ENCODE results near the gene L1CAM. TPM values are rescaled to one million over a fixed set of nuclear protein-coding genes. Genes with fewer than 3 reads are reported as not detected.

The L1CAM gene
- total RNA-seq, 2 experiments from 2014 or later = not detected

DNA sequence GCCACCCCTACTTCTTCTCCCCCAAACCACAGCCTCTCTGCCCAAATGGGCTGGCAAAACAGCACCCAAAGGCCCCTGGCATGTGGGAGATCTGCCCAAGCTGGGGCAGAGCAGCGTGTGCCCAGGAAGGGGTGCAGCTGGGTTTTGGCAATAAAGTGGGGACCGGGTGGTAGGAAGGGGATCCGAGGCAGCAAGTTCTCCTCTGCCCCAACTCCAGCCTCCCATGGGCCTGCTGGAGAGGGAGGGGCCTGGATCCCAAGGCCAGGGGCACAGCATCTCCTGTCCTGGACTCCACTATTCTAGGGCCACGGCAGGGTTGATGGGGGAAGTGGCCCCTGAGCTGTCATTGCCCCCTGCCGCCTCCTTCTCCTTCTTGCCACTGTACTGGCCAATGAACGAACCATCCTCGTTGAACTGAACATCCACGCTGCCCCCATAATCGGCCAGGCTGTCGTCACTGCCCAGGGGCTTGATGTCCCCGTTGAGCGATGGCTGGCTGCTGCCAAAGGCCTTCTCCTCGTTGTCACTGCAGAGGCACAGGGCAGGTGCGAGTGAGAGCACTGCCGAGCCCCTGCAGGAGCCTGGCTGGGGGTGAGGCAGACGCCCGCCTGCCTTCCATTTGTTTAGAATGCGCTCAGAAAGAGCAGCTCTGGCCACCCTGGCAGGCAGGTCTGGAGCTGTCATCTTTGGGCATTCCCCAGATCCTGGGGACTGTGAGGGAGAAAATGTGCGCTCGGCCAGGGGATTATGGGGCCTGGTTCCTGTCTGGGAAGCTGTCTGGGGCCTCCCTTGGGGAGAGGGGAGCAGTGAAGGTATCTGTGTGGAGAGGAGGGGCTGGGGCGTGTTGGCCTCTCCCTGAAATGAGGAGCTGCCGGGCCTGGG, 23.4 kb downstream of the L1CAM start:
- Histone ChIP-seq H3K79me2 (ENCODE audit: insufficient read depth, low read depth, low read length) (no peaks in the 10 kb centered on the region), H3K4me2 (ENCODE audit: low read length) (no peak overlapping the region), H3K9me3 (ENCODE audit: low read length) (no peaks in the 10 kb centered on the region), H3K27ac (ENCODE audit: low read depth, low read length, poor library complexity, severe bottlenecking) (no peak overlapping the region), H3K9me2 (ENCODE audit: insufficient read depth, low read length) (no peaks in the 10 kb centered on the region), H2AFZ (ENCODE audit: low read length) (no peak overlapping the region), H3K4me1 (ENCODE audit: insufficient read depth, low read length, poor library complexity, severe bottlenecking) (no peaks in the 10 kb centered on the region), H3K4me3 (ENCODE audit: low read depth, low read length, poor library complexity, severe bottlenecking) (no peak overlapping the region), H3K36me3 (ENCODE audit: insufficient read depth, low read length) (no peaks in the 10 kb centered on the region), H4K20me1 (ENCODE audit: insufficient read depth, low read length) (no peaks in the 10 kb centered on the region)
- ChIA-PET POLR2A (no interaction called here), CTCF (ENCODE audit: unreplicated experiment) (no interaction called here)
- no peak for TF ChIP-seq EZH2phosphoT487 (IDR thresholded peaks at IDR 0.05; ENCODE audit: borderline replicate concordance, low read depth, low read length)
- TF ChIP-seq, protein P1, sequence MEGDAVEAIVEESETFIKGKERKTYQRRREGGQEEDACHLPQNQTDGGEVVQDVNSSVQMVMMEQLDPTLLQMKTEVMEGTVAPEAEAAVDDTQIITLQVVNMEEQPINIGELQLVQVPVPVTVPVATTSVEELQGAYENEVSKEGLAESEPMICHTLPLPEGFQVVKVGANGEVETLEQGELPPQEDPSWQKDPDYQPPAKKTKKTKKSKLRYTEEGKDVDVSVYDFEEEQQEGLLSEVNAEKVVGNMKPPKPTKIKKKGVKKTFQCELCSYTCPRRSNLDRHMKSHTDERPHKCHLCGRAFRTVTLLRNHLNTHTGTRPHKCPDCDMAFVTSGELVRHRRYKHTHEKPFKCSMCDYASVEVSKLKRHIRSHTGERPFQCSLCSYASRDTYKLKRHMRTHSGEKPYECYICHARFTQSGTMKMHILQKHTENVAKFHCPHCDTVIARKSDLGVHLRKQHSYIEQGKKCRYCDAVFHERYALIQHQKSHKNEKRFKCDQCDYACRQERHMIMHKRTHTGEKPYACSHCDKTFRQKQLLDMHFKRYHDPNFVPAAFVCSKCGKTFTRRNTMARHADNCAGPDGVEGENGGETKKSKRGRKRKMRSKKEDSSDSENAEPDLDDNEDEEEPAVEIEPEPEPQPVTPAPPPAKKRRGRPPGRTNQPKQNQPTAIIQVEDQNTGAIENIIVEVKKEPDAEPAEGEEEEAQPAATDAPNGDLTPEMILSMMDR (conservative IDR thresholded peaks at IDR 0.05; ENCODE audit: low read length) = no peak
- no peak for DNase-seq (ENCODE audit: low spot score)
- intact Hi-C loops (cut with micrococcal nuclease; ENCODE audit: unreplicated experiment) = no loop called here
- no TSS peak for BruUV-seq (replicated peaks)

DNA sequence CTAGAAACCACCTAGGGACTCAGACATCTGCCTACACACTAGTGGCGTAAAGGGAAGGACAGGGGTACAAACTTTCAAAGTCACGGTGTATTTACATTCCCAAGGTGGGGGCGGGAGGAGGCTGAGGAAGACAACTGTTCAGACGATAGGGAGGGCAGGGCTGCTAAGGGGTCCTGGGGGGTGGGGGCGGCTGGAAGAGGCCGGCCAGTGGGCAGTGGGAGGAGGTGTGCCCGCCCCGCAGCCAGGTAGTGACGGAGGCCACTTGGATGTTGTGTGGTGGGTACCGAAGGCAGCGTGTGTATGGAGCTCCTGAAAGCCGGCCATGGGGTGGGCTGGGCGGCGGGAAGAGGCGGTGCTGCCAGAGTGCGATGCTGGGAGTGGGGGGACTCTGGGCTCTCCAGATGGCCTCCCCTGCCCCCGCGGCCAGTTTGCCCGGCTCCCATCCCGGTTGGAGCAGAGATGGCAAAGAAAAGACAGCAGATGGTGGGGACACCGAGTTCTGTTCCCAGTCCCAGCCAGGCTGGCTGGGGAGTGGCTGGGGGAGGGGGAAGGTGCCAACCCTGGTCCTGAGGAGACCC, 24.2 kb downstream of the L1CAM start:
- TF ChIP-seq EZH2phosphoT487 (IDR thresholded peaks at IDR 0.05; ENCODE audit: borderline replicate concordance, low read depth, low read length) = no peak
- TF ChIP-seq, protein P1 (conservative IDR thresholded peaks at IDR 0.05; ENCODE audit: low read length) = no peak
- no peaks in the 10 kb centered on the region for H3K9me3 ChIP-seq (ENCODE audit: low read length)
- DNase-seq (ENCODE audit: low spot score) = no peak
- POLR2A ChIA-PET = no interaction called here
- no TSS peak for BruUV-seq (replicated peaks)
- H2AFZ ChIP-seq (ENCODE audit: low read length) = no peak overlapping the region
- no peaks in the 10 kb centered on the region for H4K20me1 ChIP-seq (ENCODE audit: insufficient read depth, low read length)
- H3K27ac ChIP-seq (ENCODE audit: low read depth, low read length, poor library complexity, severe bottlenecking) = no peak overlapping the region
- no peaks in the 10 kb centered on the region for H3K4me1 ChIP-seq (ENCODE audit: insufficient read depth, low read length, poor library complexity, severe bottlenecking)
- no peak overlapping the region for H3K4me2 ChIP-seq (ENCODE audit: low read length)
- no peaks in the 10 kb centered on the region for H3K79me2 ChIP-seq (ENCODE audit: insufficient read depth, low read depth, low read length)
- CTCF ChIA-PET (ENCODE audit: unreplicated experiment) = no interaction called here
- intact Hi-C loops (cut with micrococcal nuclease; ENCODE audit: unreplicated experiment) = no loop called here
- H3K9me2 ChIP-seq (ENCODE audit: insufficient read depth, low read length) = no peaks in the 10 kb centered on the region
- no peaks in the 10 kb centered on the region for H3K36me3 ChIP-seq (ENCODE audit: insufficient read depth, low read length)
- H3K4me3 ChIP-seq (ENCODE audit: low read depth, low read length, poor library complexity, severe bottlenecking) = no peak overlapping the region

DNA sequence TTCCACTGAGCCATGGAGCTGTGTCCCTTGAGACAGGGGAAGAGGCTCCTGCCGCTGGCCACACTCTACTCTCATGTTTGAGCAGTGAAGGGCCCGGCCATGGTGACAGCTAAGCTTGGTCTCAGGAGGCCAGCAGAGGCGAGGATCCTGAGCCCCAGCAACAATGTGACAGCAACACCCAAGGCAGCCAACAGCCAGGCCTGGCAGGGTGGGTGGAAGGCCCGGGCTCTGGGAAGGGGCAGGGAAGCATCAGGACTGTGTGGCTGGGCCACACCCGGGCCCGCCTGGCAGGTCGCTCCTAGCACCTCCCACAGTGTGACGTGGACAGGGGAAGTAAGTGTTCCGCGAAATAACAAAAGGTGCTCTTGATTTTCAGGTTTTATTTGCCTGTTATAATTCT, 24.8 kb downstream of the L1CAM start:
- TF ChIP-seq EZH2phosphoT487 (IDR thresholded peaks at IDR 0.05; ENCODE audit: borderline replicate concordance, low read depth, low read length) = no peak
- TF ChIP-seq, protein P1 (conservative IDR thresholded peaks at IDR 0.05; ENCODE audit: low read length) = no peak
- H3K4me2 ChIP-seq (ENCODE audit: low read length) = no peak overlapping the region
- no peak overlapping the region for H2AFZ ChIP-seq (ENCODE audit: low read length)
- ChIA-PET CTCF (ENCODE audit: unreplicated experiment) (no interaction called here), POLR2A (no interaction called here)
- intact Hi-C loops (cut with micrococcal nuclease; ENCODE audit: unreplicated experiment) = no loop called here
- H3K4me1 ChIP-seq (ENCODE audit: insufficient read depth, low read length, poor library complexity, severe bottlenecking) = no peaks in the 10 kb centered on the region
- H3K27ac ChIP-seq (ENCODE audit: low read depth, low read length, poor library complexity, severe bottlenecking) = no peak overlapping the region
- no TSS peak for BruUV-seq (replicated peaks)
- H3K9me3 ChIP-seq (ENCODE audit: low read length) = no peaks in the 10 kb centered on the region
- H4K20me1 ChIP-seq (ENCODE audit: insufficient read depth, low read length) = no peaks in the 10 kb centered on the region
- no peaks in the 10 kb centered on the region for H3K36me3 ChIP-seq (ENCODE audit: insufficient read depth, low read length)
- no peaks in the 10 kb centered on the region for H3K79me2 ChIP-seq (ENCODE audit: insufficient read depth, low read depth, low read length)
- no peak for DNase-seq (ENCODE audit: low spot score)
- no peaks in the 10 kb centered on the region for H3K9me2 ChIP-seq (ENCODE audit: insufficient read depth, low read length)
- H3K4me3 ChIP-seq (ENCODE audit: low read depth, low read length, poor library complexity, severe bottlenecking) = no peak overlapping the region
